GM19467 (cell line): ENCODE measurements around the gene TRIP10.
"Not testable (repeated sequence)": the region's sequence is repeated elsewhere in the genome, so short reads cannot be mapped to it uniquely, and the experiment has no call there.

Source experiments
- ATAC-seq: cut with Tn5 transposase; IDR thresholded peaks from one replicate; pipeline ENCODE4 v1.9.1; 2021; ENCODE audit warnings: mild to moderate bottlenecking, moderate library complexity; ENCODE audit not compliant: unreplicated experiment

TRIP10 gene

DNA sequence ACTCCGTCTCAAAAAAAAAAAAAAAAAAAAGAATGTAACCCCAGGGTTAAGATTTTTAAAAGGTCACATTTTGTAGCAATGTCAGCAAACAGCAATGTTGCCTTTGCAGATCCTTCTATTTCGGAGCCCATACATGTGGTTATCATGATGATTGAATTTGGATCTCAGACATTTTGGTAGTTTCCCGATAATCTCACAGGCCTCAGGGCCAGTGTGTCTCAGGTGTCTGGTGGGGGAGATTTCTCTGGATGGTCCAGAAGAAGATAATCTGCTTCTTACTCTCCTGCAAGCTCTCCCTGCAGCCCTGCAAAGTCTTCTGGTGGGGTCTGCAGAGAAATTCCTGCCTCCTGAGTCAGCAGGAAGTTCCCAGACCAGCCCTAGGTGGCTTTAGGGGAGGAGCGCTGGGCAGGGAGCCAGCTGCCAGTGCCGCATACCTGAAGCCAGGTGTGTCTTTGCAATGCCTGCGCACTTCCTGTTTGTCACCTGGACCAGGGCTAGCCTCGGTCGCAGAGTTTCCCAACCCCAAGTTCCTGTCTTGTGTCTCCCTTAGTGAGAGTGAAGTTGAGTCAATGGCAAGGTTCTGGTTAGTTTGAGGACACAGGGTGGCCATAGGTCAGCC lies 26.4 kb downstream of the TRIP10 start:
- ATAC-seq = no peak

- ATAC-seq = no peak
Observed at GRCh38 chr19:6766357-6767080, 27.0 kb downstream of the TRIP10 start.

DNA sequence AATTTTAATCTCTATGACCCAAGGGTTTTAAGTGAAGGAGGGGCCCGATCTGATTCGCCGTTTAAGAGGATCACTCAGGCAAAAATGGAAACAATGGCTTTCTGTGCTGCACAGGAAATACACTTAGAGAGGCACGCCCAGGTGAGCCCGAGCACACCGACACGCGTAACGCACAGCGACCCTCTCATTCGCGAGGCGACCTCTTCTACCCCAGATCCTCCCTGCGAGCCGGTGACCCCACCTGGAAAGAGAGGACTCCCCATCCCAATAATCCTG lies 27.5 kb downstream of the TRIP10 start:
- no peak for ATAC-seq

DNA sequence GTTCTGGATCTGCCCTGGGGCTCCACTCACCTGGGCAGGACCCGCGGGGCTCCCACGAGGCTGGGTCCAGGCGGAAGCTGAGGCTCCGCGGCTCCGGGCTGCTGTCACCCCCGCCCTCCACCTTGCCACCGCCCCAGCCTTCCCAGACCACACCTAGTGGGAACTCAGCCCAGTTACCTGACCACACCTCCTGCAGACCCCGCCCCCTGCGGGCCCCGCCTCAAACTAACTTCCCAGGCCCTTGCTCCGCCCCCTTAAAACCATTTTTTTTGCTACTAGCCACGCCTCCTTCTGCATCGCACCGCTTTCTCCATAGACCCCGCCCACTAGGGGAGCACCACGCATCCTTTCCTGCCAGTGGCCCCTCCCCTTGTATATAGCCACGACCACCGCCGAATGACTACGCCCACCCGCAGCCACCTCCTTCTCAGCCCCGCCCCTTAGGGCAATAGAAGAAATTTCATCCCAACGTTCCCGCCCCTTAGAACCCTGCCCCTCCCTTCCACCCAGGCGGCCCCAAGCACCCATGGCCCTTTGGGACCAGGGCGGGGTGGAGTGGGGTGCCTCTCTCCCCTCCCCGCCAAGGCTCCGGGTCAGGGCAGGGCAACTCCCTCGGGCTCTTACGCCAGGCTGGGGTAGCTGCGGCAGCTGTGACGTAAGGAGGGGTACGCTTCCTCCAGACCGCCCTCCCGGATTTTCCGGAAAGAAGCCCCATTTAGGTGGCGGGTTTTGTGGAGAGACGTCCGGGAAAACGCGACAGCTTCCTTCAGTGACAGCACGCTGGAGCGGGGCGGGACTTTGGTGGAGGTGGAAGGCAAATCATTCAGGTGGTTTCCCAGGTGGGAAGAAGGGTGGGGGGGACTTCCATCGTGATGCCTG lies 28.1 kb downstream of the TRIP10 start, which contains the start of gene SH2D3A:
TSS of gene SH2D3A (minus strand) at position 79 of the 879 bp plus-strand sequence. CDS start 3,687 bp downstream, outside the sequence.
- ATAC-seq = peak; percentile 58

DNA sequence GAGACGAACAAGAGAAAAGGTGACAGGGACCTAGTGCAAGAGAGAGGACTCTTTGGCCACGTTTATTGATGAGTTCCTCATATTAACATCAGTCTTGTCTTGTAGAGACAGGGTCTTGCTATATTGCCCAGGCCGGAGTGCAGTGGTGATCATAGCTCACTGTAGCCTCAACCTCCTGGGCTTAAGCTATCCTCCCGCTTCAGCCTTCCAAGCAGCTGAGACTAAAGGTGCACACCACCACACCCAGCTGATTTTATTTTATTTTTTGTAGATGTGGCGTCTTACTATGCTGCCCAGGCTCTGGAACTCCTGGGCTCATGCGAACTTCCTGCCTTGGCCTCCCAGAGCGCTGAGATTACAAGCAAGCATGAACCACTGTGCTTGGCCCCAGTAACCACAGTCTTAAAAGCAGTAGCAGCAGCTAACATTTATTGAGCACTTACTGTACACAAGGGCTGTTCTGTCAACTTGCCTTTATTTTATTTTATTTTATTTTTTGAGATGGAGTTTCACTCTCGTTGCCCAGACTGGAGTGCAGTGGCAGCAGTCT lies 28.8 kb downstream of the TRIP10 start:
- ATAC-seq = no peak

- no peak for ATAC-seq
Observed at GRCh38 chr19:6769006-6769619, 29.6 kb downstream of the TRIP10 start.

- ATAC-seq = not testable (repeated sequence)
Observed at GRCh38 chr19:6771648-6772027, 32.2 kb downstream of the TRIP10 start.

GRCh38 chr19:6772028-6772865 lies 32.8 kb downstream of the TRIP10 start, which contains the start of gene VAV1:
VAV1 (plus strand) TSS chr19:6772708; CDS start chr19:6772808, 100 bp downstream.
- ATAC-seq = no peak

GRCh38 chr19:6772866-6773322 lies 33.4 kb downstream of the TRIP10 start:
- ATAC-seq = no peak

GRCh38 chr19:6773323-6773931 lies 33.9 kb downstream of the TRIP10 start:
- no peak for ATAC-seq

DNA sequence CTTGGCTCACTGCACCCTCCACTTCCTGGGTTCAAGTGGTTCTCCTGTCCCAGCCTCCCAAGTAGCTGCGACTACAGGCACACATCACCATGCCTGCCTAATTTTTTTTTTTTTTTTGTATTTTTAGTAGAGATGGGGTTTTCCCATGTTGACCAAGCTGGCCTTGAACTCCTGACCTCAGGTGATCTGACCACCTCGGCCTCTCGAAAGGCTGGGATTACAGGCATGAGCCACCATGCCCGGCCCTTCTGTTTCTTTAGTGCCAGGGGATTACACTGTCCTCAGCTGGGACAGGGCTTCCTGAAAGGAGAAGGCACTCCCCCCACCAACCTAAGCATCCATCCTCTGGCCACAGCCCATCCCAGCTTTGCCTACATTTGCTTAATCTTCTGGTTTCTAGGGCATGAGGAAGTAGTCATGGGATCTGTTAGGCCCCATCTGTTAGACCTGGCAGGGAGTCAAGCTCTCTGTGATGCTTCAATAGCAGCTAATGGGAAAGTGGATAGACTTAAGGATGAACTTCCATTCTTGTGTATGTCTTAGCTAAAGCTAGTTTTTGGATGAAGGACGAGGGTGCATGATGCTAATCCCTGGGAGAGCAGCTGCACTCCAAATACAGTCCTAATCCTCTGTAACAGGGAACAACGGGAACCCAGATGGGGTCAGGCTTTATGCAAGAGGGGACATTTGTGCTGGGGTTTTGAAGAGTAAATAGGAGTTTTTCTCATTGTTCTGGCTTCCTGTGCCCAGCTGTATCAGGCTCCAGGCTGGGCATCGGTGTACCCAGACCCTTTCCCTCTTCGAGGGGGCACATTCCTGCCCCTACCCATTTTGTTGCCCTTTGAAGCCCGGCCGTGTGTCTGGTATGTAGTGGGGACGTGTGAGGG lies 35.6 kb downstream of the TRIP10 start:
- ATAC-seq = no peak

GRCh38 chr19:6776045-6776444 lies 36.6 kb downstream of the TRIP10 start:
- not testable (repeated sequence) for ATAC-seq

- no peak for ATAC-seq
Observed at GRCh38 chr19:6776999-6777398, 37.5 kb downstream of the TRIP10 start.

DNA sequence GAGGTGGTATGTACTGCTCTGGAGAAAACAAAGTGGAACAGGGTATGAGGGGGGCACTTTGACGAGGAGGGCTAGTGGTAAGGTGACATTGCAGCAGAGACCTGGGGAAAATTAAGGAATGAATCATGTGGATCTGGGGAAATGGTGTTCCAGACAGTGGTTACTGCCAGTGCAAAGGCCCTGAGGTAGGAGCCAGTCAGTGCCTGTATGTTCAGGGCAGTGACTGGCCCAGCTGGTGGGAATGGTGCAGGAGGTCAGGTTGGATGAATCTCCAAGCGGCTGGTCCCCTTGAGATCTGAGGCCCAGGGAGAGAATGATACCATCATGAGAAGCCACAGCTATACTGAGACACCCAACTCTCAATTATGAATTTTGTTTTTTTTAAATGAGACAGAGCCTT lies 38.0 kb downstream of the TRIP10 start:
- no peak for ATAC-seq

DNA sequence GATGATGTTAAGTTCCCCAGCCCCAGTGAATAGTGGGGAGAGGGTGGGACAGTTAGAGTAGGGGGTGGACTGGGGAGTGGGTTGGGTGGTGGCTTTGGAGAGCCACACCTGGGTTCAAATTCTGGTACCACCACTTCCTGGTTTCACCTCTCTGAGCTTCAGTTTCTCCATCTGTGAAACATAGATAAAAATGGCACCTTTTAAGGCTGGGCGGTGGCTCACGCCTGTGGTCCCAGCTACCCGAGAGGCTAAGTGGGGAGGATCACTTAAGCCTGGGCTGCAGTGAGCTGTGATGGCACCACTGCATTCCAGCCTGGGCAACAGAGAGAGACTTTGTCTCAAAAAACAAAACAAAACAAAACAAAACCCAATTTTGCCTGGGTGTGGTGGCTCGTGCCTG lies 38.9 kb downstream of the TRIP10 start:
- ATAC-seq = no peak

GRCh38 chr19:6779206-6779605 lies 39.7 kb downstream of the TRIP10 start:
- ATAC-seq = no peak

GRCh38 chr19:6787393-6787792 lies 47.9 kb downstream of the TRIP10 start:
- no peak for ATAC-seq

- no peak for ATAC-seq
Observed at GRCh38 chr19:6788896-6789295, 49.4 kb downstream of the TRIP10 start.
